Retinal pigment epithelial cell (primary cell): ENCODE data around the gene FYN.

ENCODE experiments used
- DNase-seq: peaks from one replicate; pipeline ENCODE4 v3.0.0-alpha.2; 2010; ENCODE audit warnings: low read depth
- H3K4me3 ChIP-seq: 2 replicates; pipeline ENCODE4 v1.5.1; 2011; ENCODE audit warnings: mild to moderate bottlenecking, low read length, control low read depth, moderate library complexity
- CTCF ChIP-seq: conservative IDR thresholded peaks from 2 replicates; pipeline ENCODE4 v1.5.1; 2011; ENCODE audit warnings: low read depth, low read length, control low read depth, inconsistent platforms

The FYN gene

GRCh38 chr6:111745186-111745585, 128.1 kb downstream of the FYN start:
- no peak for TF ChIP-seq CTCF
- no peak overlapping the region for H3K4me3 ChIP-seq
- no peak for DNase-seq

GRCh38 chr6:111743862-111744692, 129.2 kb downstream of the FYN start:
- no peak for TF ChIP-seq CTCF
- no peak for DNase-seq
- no peak overlapping the region for H3K4me3 ChIP-seq

- no peak overlapping the region for H3K4me3 ChIP-seq
- no peak for TF ChIP-seq CTCF
- DNase-seq, result no peak
Observed at GRCh38 chr6:111743360-111743759, 129.9 kb downstream of the FYN start.

- DNase-seq, result no peak
- TF ChIP-seq CTCF, result no peak
- H3K4me3 ChIP-seq, result no peak overlapping the region
Observed at GRCh38 chr6:111741177-111741952, 131.9 kb downstream of the FYN start.

GRCh38 chr6:111740506-111740905, 132.7 kb downstream of the FYN start:
- DNase-seq, result no peak
- no peak for TF ChIP-seq CTCF
- no peak overlapping the region for H3K4me3 ChIP-seq

GRCh38 chr6:111739257-111739696, 134.0 kb downstream of the FYN start:
- H3K4me3 ChIP-seq, result no peak overlapping the region
- TF ChIP-seq CTCF, result no peak
- DNase-seq, result no peak
